ENCODE data around the gene MCRIP2. TPM values are rescaled to one million over a fixed set of nuclear protein-coding genes. Genes with fewer than 3 reads are reported as not detected.

MCRIP2 gene, protein sequence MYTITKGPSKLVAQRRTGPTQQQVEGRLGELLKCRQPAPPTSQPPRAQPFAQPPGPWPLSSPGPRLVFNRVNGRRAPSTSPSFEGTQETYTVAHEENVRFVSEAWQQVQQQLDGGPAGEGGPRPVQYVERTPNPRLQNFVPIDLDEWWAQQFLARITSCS
- total RNA-seq = 31.0 and 32.3 TPM in 2 replicates

DNA sequence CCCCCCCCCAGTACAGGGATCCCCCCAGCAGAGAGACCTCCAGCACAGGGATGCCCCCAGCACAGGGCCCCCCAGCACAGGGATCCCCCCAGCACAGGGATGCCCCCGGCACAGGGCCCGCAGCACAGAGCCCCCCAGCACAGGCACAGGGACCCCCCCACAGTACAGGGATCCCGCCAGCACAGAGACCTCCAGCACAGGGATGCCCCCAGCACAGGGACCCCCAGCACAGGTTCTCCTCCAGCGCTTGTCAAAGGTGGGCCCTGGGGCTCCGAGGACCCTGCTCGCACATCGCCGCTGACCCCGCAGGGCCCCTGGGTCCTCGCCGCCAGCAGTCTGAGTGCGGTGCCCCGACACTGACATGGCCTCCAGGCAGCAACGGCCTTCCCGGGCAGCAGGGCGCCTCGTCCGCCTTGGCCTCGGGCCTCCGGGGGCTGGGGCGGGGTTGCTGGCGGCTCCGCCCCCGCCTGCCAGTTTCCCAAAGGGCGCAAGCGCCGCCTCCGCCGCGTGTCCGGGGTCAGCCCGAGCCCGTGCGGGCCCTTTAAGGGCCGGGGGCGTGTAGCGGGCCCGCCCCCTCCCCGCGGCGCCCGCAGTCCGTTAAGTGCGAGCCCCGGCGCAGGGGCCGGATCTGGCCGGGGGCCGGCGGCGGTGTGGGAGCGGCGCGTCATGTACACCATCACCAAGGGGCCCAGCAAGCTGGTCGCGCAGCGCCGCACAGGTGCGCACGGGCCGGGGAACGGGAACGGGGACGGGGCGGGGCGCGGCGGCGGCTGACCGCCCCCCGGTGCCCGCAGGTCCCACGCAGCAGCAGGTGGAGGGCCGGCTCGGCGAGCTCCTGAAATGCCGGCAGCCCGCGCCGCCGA is at the start of gene MCRIP2:
Gene MCRIP2 (plus strand): TSS at position 503 of the 863 bp plus-strand sequence. CDS start 164 bp downstream, at position 667.

DNA sequence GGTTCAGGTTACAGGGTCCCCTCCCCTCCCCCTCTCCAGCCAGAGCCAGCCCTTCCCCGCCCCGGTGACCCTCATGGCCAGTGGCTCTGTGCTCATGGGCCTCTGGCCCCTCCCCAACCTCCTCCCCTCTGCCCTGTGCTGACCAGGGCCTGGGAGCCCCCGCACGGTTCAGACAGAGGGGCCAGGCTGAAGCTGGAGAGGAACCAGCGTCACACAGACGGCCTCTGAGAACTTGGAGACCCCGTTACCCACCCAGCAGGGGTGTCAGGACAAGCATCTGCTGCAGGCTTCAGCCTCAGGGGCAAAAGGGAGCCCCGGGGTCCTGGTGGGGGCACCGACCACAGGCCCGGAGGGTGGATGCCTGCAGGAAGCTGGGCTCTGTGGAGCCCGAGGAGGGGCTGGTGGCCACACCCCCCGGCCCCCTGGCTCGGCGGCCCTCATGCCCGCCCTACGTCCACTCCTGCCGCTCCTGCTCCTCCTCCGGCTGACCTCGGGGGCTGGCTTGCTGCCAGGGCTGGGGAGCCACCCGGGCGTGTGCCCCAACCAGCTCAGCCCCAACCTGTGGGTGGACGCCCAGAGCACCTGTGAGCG is 10.7 kb upstream of the MCRIP2 start, which contains the start of gene WFIKKN1:
Gene WFIKKN1 (plus strand): TSS at position 171 of the 591 bp plus-strand sequence. CDS start 269 bp downstream, at position 440.

DNA sequence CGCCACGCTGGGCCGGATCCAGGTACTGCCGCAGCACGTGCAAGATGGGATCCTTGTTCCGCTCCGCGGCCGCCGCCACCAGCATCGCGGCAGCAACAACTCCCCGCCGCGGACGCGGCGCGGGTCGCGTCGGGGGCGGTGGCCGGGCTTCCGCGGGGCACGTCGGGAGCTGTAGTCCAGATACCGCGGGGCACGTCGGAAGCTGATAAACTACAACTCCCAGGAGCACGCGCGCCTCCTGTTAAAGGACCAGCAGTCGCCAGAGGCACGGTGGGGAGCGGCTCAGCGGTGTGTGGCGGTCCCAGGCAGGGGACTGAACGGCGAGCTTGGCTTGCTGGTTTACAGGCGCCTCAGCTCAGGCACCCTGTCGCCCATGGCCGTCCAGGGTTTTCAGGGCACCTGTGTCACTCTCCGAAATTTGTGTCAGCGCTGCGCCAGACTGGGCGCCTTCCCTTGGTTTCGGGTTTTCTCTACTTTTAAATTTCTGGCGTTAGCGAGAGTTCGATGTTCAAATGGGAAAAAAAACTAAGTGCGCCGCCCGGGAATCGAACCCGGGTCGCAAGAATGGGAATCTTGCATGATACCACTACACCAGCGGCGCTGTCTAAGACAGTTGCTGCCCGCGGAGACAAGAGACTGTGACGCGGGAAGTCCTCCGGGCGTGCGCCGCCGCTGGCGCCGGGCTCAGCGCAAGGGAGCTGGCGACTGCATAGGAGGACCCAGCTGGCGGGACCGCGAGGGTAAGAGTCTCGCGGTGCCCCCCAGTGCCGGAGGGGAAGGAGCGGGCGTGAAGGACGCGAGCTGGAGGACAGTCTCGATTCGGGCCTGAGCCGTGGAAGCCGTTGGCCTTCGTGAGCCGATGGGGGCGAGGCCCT is 5.2 kb upstream of the MCRIP2 start, which contains the start of gene METTL26:
Gene METTL26 (minus strand): TSS at position 100 of the 875 bp plus-strand sequence. CDS start 15 bp downstream, at position 85.

DNA sequence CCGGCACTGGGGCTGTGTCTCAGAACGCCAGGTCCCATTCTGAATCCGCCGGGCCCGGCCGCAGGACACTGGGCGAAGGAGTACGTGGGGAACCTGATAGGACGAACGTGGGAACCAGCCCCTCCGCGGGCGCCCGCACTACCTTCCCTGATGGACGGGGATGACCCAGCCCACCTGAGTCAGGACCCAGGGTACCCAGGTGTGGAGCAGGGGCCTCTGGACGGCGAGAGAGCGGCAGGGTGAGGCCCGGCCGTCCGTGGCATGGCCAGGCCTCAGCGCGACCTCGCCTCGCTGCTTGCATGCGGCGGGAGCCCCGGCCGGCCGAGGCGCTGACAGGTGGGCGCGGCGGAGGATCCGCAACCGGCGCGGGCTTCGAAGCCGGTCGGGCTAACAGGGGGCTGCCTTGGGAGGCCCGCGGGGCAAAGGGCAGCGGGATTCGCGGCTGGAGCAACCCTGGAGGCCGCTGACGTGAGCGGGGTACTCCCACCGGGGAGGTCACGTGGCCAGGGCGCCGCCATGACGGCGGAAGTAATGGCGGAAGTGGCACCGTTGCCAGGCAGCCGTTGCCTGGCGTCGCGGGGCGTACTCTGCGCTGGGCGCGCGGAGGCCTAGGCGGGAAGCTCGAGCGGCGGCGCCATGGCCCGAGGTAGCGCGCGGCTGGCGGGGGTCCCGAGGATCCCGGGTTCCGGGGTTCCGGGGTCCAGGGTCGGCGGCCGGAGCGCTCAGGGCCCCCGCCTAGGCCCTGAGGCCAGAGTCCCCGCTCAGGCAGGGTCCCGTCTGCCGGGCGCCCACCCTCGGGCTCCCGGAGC is 7.4 kb downstream of the MCRIP2 start, which contains the start of gene WDR90:
Gene WDR90 (plus strand): TSS at position 585 of the 809 bp plus-strand sequence. CDS start 52 bp downstream, at position 637.

DNA sequence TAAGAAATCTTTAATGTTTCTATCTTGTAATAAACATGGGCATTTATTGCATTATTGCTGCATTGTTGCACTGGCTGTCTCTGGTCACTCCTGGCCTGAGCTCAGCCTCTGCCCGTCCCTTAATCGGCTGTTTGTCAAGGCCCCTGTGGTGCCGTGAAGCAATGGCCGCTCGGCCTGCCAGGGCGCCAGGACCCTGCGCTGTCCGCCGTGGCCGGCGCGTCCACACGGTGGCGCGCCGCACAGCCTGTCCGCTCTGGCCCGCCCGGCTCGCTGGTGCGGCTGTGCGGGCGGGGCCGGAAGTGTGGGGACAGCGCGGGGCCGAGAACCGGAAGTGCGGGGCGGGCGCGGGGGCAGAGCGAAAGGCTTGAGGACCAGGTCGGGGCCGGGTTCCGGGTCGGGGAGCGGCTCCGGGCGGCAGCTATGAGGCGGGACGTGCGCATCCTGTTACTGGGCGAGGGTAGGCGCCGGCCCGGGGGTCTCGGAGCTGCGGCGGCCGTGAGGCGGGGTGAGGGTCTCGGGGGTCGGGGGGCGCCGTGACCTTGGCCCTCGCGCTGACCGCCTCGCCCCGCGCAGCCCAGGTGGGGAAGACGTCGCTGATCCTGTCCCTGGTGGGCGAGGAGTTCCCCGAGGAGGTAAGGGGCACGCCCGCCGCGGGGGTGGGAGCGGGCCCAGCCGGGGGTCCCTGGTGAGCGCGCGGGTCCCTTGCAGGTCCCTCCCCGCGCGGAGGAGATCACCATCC is 26.3 kb downstream of the MCRIP2 start, which contains the start of gene RHOT2:
Gene RHOT2 (plus strand): TSS at position 353 of the 739 bp plus-strand sequence. CDS start 68 bp downstream, at position 421.

DNA sequence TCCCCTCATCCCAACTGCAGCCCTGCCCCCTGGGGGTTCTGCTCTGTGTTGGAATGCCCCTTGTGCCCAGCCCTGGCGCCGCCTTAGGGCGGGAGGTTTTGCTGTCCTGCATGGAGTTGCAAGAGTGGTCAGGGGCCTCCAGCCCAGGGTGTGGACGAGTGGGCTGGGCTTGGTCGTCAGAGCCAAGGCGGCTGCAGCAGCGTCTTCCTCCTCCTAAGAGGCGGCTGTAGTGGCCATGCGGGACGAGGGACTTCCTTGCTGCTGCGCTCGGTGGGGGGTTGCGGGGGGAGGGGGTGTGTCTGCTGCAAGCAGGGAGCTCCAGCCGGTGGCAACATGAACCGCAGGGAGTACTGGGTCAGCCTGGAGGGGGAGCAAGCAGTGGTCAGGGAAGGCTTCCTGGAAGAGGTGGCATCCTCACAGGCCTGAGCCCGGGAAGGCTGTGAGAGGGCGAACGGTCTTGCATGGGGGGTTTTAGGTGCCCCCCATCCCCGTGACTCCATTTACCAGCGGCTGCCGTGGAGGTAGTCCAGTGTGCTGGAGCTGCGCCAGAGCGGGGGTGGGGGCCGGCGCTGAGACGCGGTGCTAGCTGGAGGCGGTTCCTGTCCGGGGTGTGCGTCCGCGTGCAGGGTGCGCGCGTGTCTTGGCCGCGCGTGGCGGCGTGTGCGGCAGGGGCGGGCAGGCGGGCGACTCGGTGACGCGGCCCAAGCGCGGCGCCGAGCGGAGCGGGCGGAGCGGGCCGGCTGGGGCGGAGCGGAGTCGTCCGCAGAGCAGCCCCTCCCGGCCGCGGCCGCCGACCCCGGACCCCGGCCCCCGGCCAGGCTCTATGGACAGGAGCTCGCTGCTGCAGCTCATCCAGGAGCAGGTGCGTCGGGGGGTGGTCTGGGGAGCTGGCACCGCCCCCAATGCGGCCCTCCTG is 33.6 kb downstream of the MCRIP2 start, which contains the start of gene RHBDL1:
Gene RHBDL1 (plus strand): TSS at position 704 of the 916 bp plus-strand sequence. CDS start 120 bp downstream, at position 824.

DNA sequence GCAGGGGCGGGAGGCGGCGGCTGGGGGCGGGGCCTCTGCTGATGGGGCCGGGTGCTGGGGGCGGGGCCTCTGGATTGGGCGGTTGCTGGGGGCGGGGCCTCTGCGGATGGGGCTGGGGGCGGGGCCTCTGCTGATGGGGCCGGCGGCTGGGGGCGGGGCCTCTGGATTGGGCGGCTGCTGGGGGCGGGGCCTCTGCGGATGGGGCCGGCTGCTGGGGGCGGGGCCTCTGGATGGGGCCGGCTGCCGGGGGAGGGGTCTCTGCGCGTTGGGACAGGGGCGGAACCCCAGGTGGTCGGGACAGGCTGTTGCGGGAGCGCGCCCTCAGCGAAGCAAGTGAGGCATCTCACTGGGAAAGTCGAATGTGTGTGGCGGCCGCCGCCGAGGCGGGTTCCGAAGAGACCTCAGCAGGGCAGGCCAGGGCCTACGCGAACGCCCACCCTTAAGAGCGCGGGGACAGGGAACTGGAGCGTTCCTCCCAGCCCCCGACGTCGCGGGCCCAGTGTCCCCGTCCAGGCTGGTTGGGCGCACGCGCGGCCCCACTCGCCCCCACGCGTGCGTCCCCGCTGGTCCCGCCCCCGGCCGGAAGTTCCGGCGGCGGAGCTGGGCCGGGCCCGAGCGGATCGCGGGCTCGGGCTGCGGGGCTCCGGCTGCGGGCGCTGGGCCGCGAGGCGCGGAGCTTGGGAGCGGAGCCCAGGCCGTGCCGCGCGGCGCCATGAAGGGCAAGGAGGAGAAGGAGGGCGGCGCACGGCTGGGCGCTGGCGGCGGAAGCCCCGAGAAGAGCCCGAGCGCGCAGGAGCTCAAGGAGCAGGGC is 38.4 kb downstream of the MCRIP2 start, which contains the start of gene STUB1:
Gene STUB1 (plus strand): TSS at position 597 of the 811 bp plus-strand sequence. CDS start 116 bp downstream, at position 713.

DNA sequence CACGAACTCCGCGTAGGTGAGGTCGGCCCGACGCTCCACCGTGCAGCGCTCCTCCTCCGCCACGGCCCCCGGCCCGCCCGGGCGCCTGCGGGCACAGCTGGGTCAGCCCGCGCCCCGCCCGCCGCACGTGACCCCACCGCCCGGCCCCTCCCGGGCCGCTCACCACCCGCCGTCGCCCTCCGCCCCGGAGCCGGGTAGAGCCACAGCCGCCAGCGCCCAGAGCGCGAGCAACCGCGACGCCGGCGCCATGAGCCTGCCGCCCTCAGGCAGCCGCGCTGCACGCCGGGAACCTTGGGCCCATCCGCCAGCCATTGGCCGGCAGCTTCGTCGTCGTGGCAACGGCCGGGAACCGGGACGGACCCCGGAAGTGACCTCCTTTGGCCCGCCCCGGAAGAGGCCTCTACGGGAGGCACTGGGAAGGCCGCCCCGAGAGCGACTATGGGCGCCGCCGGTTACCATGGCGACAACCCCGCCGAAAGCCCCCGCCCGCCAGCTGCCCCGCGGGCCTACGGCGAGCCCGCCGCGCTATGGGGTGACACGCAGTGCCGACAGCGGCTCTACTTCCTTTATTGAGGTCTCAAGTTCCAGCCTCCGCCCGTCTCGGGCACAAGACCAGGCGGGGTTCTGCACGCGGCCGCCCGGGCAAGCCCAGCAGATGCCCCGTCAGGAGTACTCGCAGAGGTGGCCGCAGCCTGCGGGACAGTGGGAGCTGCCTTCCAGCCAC is 42.6 kb downstream of the MCRIP2 start, which contains the start of gene JMJD8:
Gene JMJD8 (minus strand): TSS at position 264 of the 724 bp plus-strand sequence. CDS start 15 bp downstream, at position 249.

Other genes starting within 250 kb of the MCRIP2 start
- 138 and 142 TPM in 2 replicates for gene NME4, start 244.6 kb upstream of the MCRIP2 start, total RNA-seq
- 23.1 and 55.1 TPM in 2 replicates for gene DECR2, start 239.9 kb upstream of the MCRIP2 start, total RNA-seq
- gene RAB11FIP3, start 216.2 kb upstream of the MCRIP2 start, total RNA-seq = 23.1 and 40.3 TPM in 2 replicates
- gene CAPN15, start 114.1 kb upstream of the MCRIP2 start, total RNA-seq = 49.4 and 70.6 TPM in 2 replicates
- not detected in 2 replicates for gene PRR35, start 81.4 kb upstream of the MCRIP2 start, total RNA-seq
- 0.65 and 2.0 TPM in 2 replicates for gene NHLRC4, start 74.8 kb upstream of the MCRIP2 start, total RNA-seq
- gene PIGQ, start 71.9 kb upstream of the MCRIP2 start, total RNA-seq = 53.0 and 88.0 TPM in 2 replicates
- gene RAB40C, start 51.8 kb upstream of the MCRIP2 start, total RNA-seq = 21.8 and 22.3 TPM in 2 replicates
- under 0.01 and 0.13 TPM in 2 replicates for gene WFIKKN1, start 10.8 kb upstream of the MCRIP2 start, total RNA-seq
- gene METTL26, start 5.5 kb upstream of the MCRIP2 start, total RNA-seq = 175 and 248 TPM in 2 replicates
- gene WDR90, start 7.5 kb downstream of the MCRIP2 start, total RNA-seq = 18.6 and 23.1 TPM in 2 replicates
- 72.5 and 93.6 TPM in 2 replicates for gene RHOT2, start 26.3 kb downstream of the MCRIP2 start, total RNA-seq
- 0.16 and 2.9 TPM in 2 replicates for gene RHBDL1, start 33.8 kb downstream of the MCRIP2 start, total RNA-seq
- gene STUB1, start 38.6 kb downstream of the MCRIP2 start, total RNA-seq = 129 and 192 TPM in 2 replicates
- 115 and 120 TPM in 2 replicates for gene JMJD8, start 42.5 kb downstream of the MCRIP2 start, total RNA-seq
- gene WDR24, start 48.6 kb downstream of the MCRIP2 start, total RNA-seq = 15.6 and 21.7 TPM in 2 replicates
- gene FBXL16, start 64.0 kb downstream of the MCRIP2 start, total RNA-seq = under 0.01 and 1.4 TPM in 2 replicates
- gene METRN, start 73.3 kb downstream of the MCRIP2 start, total RNA-seq = 125 and 152 TPM in 2 replicates
- 44.2 and 47.8 TPM in 2 replicates for gene ANTKMT, start 79.3 kb downstream of the MCRIP2 start, total RNA-seq
- gene CCDC78, start 84.6 kb downstream of the MCRIP2 start, total RNA-seq = 1.6 and 2.3 TPM in 2 replicates
- 15.6 and 26.5 TPM in 2 replicates for gene HAGHL, start 85.3 kb downstream of the MCRIP2 start, total RNA-seq
- gene CIAO3, start 99.2 kb downstream of the MCRIP2 start, total RNA-seq = 32.9 and 37.4 TPM in 2 replicates
- 15.0 and 41.1 TPM in 2 replicates for gene MSLN, start 118.9 kb downstream of the MCRIP2 start, total RNA-seq
- gene RPUSD1, start 146.6 kb downstream of the MCRIP2 start, total RNA-seq = 34.1 and 48.1 TPM in 2 replicates
- gene CHTF18, start 146.8 kb downstream of the MCRIP2 start, total RNA-seq = 8.7 and 39.1 TPM in 2 replicates
- gene GNG13, start 158.9 kb downstream of the MCRIP2 start, total RNA-seq = not detected in 2 replicates

All from mesangial cell (primary cell).